Upper lobe of left lung (tissue), 6 donors: ENCODE results near the gene B9D1. TPM values are rescaled to one million over a fixed set of nuclear protein-coding genes. Genes with fewer than 3 reads are reported as not detected.

Source experiments
- ATAC-seq, 2 donors: fragments of 200-7000 bp; cut with Tn5 transposase; one replicate each; pipeline ENCODE4 v1.9.1; 2022; ENCODE audit warnings: mild to moderate bottlenecking in 2 of 2, moderate library complexity in 2 of 2; ENCODE audit not compliant: low FRiP score in 2 of 2
- DNase-seq, 2 donors: peaks; one replicate each; pipeline ENCODE4 v3.0.0-alpha.2; 2019 to 2020
- H3K27ac ChIP-seq, 4 donors: fragments of 200-600 bp; sonication (generic); one replicate each; pipeline ENCODE4 v1.5.1; 2016 to 2019
- H3K27me3 ChIP-seq, 4 donors: fragments of 200-600 bp; sonication (generic); one replicate each; pipeline ENCODE4 v1.5.1; 2017 to 2019
- H3K36me3 ChIP-seq, 4 donors: fragments of 200-600 bp; sonication (generic); one replicate each; pipeline ENCODE4 v1.5.1; 2016 to 2019
- H3K4me1 ChIP-seq, 4 donors: fragments of 200-600 bp; sonication (generic); one replicate each; pipeline ENCODE4 v1.5.1; 2018 to 2019
- H3K4me3 ChIP-seq, 4 donors: fragments of 200-600 bp; sonication (generic); one replicate each; pipeline ENCODE4 v1.5.1; 2017 to 2019; ENCODE audit warnings: mild to moderate bottlenecking in 2 of 4, moderate library complexity in 1 of 4
- H3K9me3 ChIP-seq, 4 donors: fragments of 200-600 bp; sonication (generic); one replicate each; pipeline ENCODE4 v1.5.1; 2018 to 2019
- EP300 ChIP-seq, 4 donors: sonication (generic); formaldehyde crosslinking; IDR thresholded peaks; one replicate each; pipeline ENCODE4 v1.5.1; 2017; ENCODE audit warnings: antibody characterized with exemption in 4 of 4, control low read depth in 2 of 4
- POLR2A ChIP-seq, 4 donors: fragments of 450-650 bp; IDR thresholded peaks; one replicate each; pipeline ENCODE4 v1.5.1; 2016 to 2017; ENCODE audit warnings: antibody characterized with exemption in 4 of 4, mild to moderate bottlenecking in 2 of 4
- POLR2AphosphoS5 ChIP-seq, 2 donors: sonication (generic); formaldehyde crosslinking; IDR thresholded peaks; one replicate each; pipeline ENCODE4 v1.5.1; 2017; ENCODE audit warnings: antibody characterized with exemption in 2 of 2
- WGBS, 2 donors: methylation state at CpG; one replicate each; pipeline ENCODE4 v1.1.5; 2017 to 2018; 5-methylcytosine and 5-hydroxymethylcytosine counted together
- total RNA-seq, 6 donors: library from RNA; depleted of rRNA in 4 of 6; stranded (reverse); fragments of >200 nt in 4 of 6; gene quantifications; one replicate each; pipeline versions ENCODE4 v1.1.0 to v1.2.1, GENCODE V29; 2016 to 2021
- TF ChIP-seq, protein P1 (sequence below), 6 experiments: fragments of 450-650 bp in 4 of 6; fragments of 200-600 bp in 2 of 6; sonication (generic) in 2 of 6; IDR thresholded peaks; one replicate each; pipeline ENCODE4 v1.5.1; 2016 to 2019; ENCODE audit warnings: antibody characterized with exemption in 6 of 6
- donor health status: DM: no; HTN: no; CAD: no; lungs with moderate emphysema.
- donor health status: DM: no; HTN: yes; CAD: no; lungs with severe emphysema.

The B9D1 gene
- total RNA-seq, 6 donors from 2014 or later = 11.7 to 52.4 (median 17.5) TPM

DNA sequence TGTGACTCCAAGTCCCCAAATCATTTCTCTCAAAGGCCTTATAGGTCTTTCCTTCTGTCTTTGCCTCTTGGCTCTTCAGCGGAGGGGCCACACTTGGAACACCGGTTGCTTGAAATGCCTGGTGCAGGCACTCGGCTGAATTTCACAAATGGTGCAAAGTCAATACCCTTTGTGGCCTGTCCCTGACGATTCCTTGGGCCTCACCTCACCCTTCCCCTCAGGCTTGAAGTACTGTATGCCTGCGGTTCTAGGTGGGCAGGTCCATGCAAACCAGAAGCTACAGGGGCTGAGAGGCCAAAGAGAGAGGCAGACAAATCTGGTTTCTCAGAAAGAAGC, 4.1 kb upstream of the B9D1 start:
- H3K4me3 ChIP-seq = no peak overlapping the region
- H3K4me1 ChIP-seq = peaks cover 33 to 45% (median 36%) of the 10 kb centered on the region in 4 donors
- ATAC-seq = no peak
- TF ChIP-seq POLR2AphosphoS5 (IDR thresholded peaks at IDR 0.05) (no peak), EP300 (IDR thresholded peaks at IDR 0.05) (no peak), POLR2A (IDR thresholded peaks at IDR 0.05) (no peak)
- no peaks in the 10 kb centered on the region for H3K9me3 ChIP-seq
- WGBS, 2 donors = 90 to 91% methylated on average over 5 of the region's 5 CpGs
- H3K27ac ChIP-seq = no peak overlapping the region
- no peak for DNase-seq
- H3K36me3 ChIP-seq = no peaks in the 10 kb centered on the region
- no peaks in the 10 kb centered on the region for H3K27me3 ChIP-seq

DNA sequence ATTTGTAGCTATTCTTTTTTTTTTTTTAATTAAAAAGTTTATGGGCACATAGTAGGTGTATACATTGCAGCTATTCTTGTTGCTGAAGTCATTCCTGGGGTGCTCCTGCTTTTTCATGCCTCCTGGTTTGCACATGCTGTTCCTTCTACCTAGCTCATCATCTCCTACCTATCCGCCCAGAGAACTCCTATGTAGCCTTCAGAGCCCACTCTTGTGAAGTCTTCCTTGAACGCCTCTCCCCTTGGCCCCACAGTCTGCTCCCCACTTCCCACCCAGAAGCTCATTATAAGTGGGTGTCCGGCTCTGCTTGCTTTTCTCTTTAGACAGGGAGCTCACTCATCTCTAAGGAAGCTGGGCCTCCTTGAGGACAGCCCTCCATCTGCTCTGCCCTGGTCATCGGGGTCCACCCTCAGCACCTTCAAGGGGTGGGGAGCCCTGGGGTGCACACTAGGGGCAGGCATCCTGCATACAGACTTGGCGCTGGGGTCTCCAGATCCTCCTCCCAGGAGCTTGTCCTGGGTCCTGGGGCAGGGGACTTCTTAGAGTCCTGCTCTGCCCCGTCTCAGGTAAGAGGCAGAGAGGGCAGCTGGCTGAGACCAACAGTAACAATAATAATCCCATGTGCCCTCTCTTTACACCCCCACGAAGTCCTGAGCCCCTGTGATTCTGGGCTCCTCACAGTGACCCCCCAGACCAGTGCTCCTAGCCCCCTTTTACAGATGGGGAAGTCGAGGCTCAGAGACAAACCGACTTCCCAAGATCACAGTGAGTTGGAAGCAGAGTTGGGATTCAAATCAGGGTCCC, 3.5 kb upstream of the B9D1 start:
- no peak overlapping the region for H3K4me3 ChIP-seq
- TF ChIP-seq, protein P1, sequence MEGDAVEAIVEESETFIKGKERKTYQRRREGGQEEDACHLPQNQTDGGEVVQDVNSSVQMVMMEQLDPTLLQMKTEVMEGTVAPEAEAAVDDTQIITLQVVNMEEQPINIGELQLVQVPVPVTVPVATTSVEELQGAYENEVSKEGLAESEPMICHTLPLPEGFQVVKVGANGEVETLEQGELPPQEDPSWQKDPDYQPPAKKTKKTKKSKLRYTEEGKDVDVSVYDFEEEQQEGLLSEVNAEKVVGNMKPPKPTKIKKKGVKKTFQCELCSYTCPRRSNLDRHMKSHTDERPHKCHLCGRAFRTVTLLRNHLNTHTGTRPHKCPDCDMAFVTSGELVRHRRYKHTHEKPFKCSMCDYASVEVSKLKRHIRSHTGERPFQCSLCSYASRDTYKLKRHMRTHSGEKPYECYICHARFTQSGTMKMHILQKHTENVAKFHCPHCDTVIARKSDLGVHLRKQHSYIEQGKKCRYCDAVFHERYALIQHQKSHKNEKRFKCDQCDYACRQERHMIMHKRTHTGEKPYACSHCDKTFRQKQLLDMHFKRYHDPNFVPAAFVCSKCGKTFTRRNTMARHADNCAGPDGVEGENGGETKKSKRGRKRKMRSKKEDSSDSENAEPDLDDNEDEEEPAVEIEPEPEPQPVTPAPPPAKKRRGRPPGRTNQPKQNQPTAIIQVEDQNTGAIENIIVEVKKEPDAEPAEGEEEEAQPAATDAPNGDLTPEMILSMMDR (IDR thresholded peaks at IDR 0.05) = no peak
- no peak for TF ChIP-seq EP300 (IDR thresholded peaks at IDR 0.05)
- no peak for TF ChIP-seq POLR2A (IDR thresholded peaks at IDR 0.05)
- TF ChIP-seq POLR2AphosphoS5 (IDR thresholded peaks at IDR 0.05) = no peak
- no peak for DNase-seq
- no peak overlapping the region for H3K27ac ChIP-seq
- H3K4me1 ChIP-seq = peaks cover 28 to 40% (median 32%) of the 10 kb centered on the region in 4 donors
- 90 to 91% methylated on average over 9 of the region's 9 CpGs for WGBS, 2 donors
- H3K9me3 ChIP-seq = no peaks in the 10 kb centered on the region
- ATAC-seq = no peak
- H3K36me3 ChIP-seq = no peaks in the 10 kb centered on the region
- H3K27me3 ChIP-seq = no peaks in the 10 kb centered on the region

DNA sequence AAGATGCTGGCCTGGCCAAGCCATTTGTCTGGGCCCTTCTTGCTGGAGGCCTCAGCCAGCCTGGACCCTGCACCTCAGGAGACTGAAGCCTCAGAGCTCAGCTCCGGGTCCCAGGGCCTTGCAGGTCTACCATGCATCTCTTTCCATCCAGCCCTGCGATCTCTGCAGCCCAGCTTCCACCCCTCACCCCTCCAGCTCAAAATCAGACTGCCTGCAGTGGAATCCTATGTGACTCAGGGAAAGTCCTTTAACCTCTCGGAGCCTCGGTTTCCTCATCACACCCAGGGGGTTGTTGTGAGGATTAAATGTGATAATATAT, 2.9 kb upstream of the B9D1 start:
- 93 to 96% methylated on average over 4 of the region's 4 CpGs for WGBS, 2 donors
- no peaks in the 10 kb centered on the region for H3K27me3 ChIP-seq
- no peaks in the 10 kb centered on the region for H3K9me3 ChIP-seq
- TF ChIP-seq, protein P1 (IDR thresholded peaks at IDR 0.05) = no peak
- TF ChIP-seq POLR2AphosphoS5 (IDR thresholded peaks at IDR 0.05) (no peak), POLR2A (IDR thresholded peaks at IDR 0.05) (no peak)
- H3K27ac ChIP-seq = no peak overlapping the region
- DNase-seq = no peak
- no peaks in the 10 kb centered on the region for H3K36me3 ChIP-seq
- no peak overlapping the region for H3K4me3 ChIP-seq
- H3K4me1 ChIP-seq = peaks cover 22 to 34% (median 27%) of the 10 kb centered on the region in 4 donors
- ATAC-seq = no peak

DNA sequence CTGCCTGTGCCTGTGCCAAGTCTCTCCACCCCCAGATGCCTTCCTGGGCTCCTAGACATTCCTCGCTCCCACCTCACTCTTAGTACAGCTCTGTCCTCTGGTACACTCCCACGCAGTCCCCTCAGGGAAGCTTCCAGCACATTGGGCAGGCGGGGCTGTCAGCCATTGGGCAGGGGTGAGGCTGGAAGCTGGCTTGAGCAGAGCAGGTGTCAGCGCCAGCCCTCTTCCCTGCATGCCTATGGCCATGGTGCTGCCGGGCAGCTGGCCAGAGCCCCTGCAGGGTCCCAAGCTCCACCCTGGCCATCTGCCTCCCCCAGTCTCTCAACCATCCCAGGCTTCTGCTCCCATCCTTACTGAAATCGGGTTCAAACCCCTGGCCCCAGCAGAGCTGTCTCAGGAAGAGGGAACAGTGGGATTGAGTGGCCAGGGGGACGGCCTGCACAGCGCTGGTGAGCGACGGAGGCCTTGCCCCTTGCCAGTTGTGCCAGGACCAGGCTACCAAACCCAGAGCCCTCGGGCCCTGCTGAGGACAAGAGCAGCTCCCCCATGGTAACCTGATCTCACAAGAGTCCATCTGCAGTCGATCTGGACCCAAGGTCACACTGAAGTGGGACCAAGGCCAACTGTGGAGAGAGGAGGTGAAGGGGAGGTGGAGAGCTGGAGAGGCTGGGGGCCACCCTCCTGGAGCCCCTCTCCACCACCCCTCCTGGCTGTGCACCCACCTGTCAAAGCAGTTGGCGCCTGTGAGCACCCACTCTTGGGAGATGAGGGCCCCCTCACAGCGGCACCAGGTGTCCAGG, 2.4 kb upstream of the B9D1 start:
- Histone ChIP-seq H3K36me3 (no peaks in the 10 kb centered on the region), H3K4me3 (no peak overlapping the region), H3K27me3 (no peaks in the 10 kb centered on the region), H3K4me1 (peaks cover 17 to 29% (median 21%) of the 10 kb centered on the region in 4 donors), H3K27ac (no peak overlapping the region), H3K9me3 (no peaks in the 10 kb centered on the region)
- WGBS, 2 donors = 81 to 89% methylated on average over 8 to 13 of the region's 14 CpGs
- peak in 1 of 2 donors; percentile 51 for DNase-seq
- ATAC-seq = no peak
- no peak for TF ChIP-seq POLR2A (IDR thresholded peaks at IDR 0.05)
- no peak for TF ChIP-seq POLR2AphosphoS5 (IDR thresholded peaks at IDR 0.05)
- TF ChIP-seq, protein P1 (IDR thresholded peaks at IDR 0.05) = no peak
- TF ChIP-seq EP300 (IDR thresholded peaks at IDR 0.05) = no peak

DNA sequence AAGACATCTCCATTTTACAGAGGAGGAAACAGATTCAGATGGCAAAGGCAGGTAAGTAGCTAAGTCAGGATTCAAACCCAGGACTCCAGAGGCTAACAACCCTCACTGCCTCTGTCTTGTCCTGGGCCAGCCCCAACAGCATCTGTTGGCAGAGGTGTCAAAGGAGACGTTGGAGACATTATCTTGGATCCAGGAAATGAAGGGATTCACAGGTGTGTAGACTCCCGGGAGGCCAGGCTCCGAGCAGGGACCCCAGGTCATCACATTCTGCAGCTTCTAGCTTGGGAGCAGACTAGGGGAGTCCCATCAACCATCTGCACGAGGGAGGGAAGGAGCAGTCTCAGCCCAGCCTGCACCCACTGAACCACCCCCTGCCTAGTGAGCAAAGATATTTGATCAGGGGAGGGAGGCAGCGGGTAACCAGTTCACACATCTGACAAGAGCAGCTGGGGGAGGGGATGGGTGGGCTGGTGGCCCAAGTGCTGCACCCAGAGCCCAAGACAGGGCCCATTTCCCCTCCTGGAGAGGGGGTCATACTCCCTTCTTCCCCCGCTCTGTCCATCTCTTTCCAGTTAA, 1.0 kb upstream of the B9D1 start:
- DNase-seq = no peak

More for the DNA sequence above, 1.0 kb upstream of the B9D1 start:
- Histone ChIP-seq H3K4me3 (no peak overlapping the region), H3K27me3 (no peaks in the 10 kb centered on the region), H3K4me1 (peaks cover 11 to 16% (median 13%) of the 10 kb centered on the region in 4 donors), H3K27ac (no peak overlapping the region), H3K9me3 (no peaks in the 10 kb centered on the region), H3K36me3 (no peaks in the 10 kb centered on the region)
- no peak for ATAC-seq
- TF ChIP-seq POLR2AphosphoS5 (IDR thresholded peaks at IDR 0.05) = no peak
- TF ChIP-seq, protein P1 (IDR thresholded peaks at IDR 0.05) = no peak
- no peak for TF ChIP-seq POLR2A (IDR thresholded peaks at IDR 0.05)
- no peak for TF ChIP-seq EP300 (IDR thresholded peaks at IDR 0.05)
- WGBS, 2 donors = 49 to 59% methylated on average over 5 to 6 of the region's 6 CpGs
